Endothelial cell of umbilical vein (primary cell): ENCODE results near the gene DAPK2. TPM values are rescaled to one million over a fixed set of nuclear protein-coding genes. Genes with fewer than 3 reads are reported as not detected.

Experiments used
- BruUV-seq: library from RNA; stranded (reverse); fragments of 400-500 nt; replicated peaks from 2 replicates; lab custom pipeline; 2021; lab: Mats Ljungman, UMichigan
- CTCF ChIA-PET: fragments of 300-600, 350-600 bp; sonication (Branson Sonifier 250); formaldehyde crosslinking; loops from one replicate; lab custom pipeline; 2021; ENCODE audit warnings: antibody characterized with exemption, inconsistent platforms; lab: Charles Lee
- POLR2A ChIA-PET: fragments of 300-600, 350-600 bp; sonication (Branson Sonifier 250); formaldehyde crosslinking; loops from one replicate; lab custom pipeline; 2021; ENCODE audit warnings: antibody characterized with exemption, inconsistent platforms; lab: Charles Lee
- DNase-seq: peaks from one replicate; pipeline ENCODE4 v3.0.0-alpha.2; 2011; ENCODE audit warnings: low read depth, low spot score
- FAIRE-seq: peaks from 2 replicates; lab custom pipeline; 2011; peaks lifted over from hg19 to GRCh38; lab: Jason Lieb, UNC
- H2AFZ ChIP-seq: 2 replicates; pipeline ENCODE4 v1.6.0; 2012; ENCODE audit warnings: low read depth, low read length, control low read depth, inconsistent platforms
- H3K27ac ChIP-seq: 2 replicates; pipeline ENCODE4 v1.5.1; 2011; ENCODE audit warnings: low read depth, mild to moderate bottlenecking, control low read depth, low read length, moderate library complexity; ENCODE audit not compliant: insufficient read depth
- H3K27me3 ChIP-seq, 2 experiments: 2 replicates each; pipeline versions ENCODE4 v1.6.0 to v1.6.1; 2011; ENCODE audit warnings: low read length in 2 of 2, mixed read lengths in 1 of 2; ENCODE audit not compliant: control insufficient read depth in 2 of 2, insufficient read depth in 2 of 2
- H3K36me3 ChIP-seq, 2 experiments: 2 replicates in 1 of 2; 3 replicates in 1 of 2; pipeline ENCODE4 v1.5.1; 2011; ENCODE audit warnings: low read length in 2 of 2, mild to moderate bottlenecking in 1 of 2, moderate library complexity in 1 of 2; ENCODE audit not compliant: control insufficient read depth in 2 of 2, insufficient read depth in 2 of 2; ENCODE audit errors: extremely low read depth in 1 of 2
- H3K4me1 ChIP-seq: 3 replicates; pipeline ENCODE4 v1.5.1; 2011; ENCODE audit warnings: mild to moderate bottlenecking, low read length; ENCODE audit not compliant: control insufficient read depth, insufficient read depth; ENCODE audit errors: extremely low read depth
- H3K4me2 ChIP-seq: 2 replicates; pipeline ENCODE4 v1.6.1; 2011; ENCODE audit warnings: low read length, control low read depth, mixed read lengths; ENCODE audit not compliant: insufficient read depth
- H3K4me3 ChIP-seq, 3 experiments: fragments of 200-600 bp in 1 of 3; sonication (generic), shearing (Covaris generic) in 1 of 3; replicated peaks in 1 of 3; 2 replicates each; pipeline ENCODE4 v1.5.1; 2011 to 2016; ENCODE audit warnings: control low read depth in 3 of 3, low read length in 3 of 3, mild to moderate bottlenecking in 2 of 3, inconsistent platforms in 1 of 3, low read depth in 1 of 3, moderate library complexity in 1 of 3; ENCODE audit not compliant: insufficient read depth in 1 of 3
- H3K79me2 ChIP-seq: 2 replicates; pipeline ENCODE4 v1.6.0; 2012; ENCODE audit warnings: low read length, inconsistent platforms; ENCODE audit not compliant: control insufficient read depth, insufficient read depth
- H3K9ac ChIP-seq: replicated peaks from 2 replicates; pipeline ENCODE3; 2011; ENCODE audit warnings: low read length, control low read depth; ENCODE audit not compliant: insufficient read depth; ENCODE audit errors: extremely low read depth
- H3K9me1 ChIP-seq: replicated peaks from 3 replicates; pipeline ENCODE4 v1.6.0; 2011; ENCODE audit warnings: mild to moderate bottlenecking, low read length; ENCODE audit not compliant: control insufficient read depth, insufficient read depth; ENCODE audit errors: extremely low read depth
- H3K9me3 ChIP-seq: replicated peaks from 2 replicates; pipeline ENCODE4 v1.5.1; 2012; ENCODE audit warnings: low read length, inconsistent platforms; ENCODE audit not compliant: control insufficient read depth, insufficient read depth
- H4K20me1 ChIP-seq: replicated peaks from 2 replicates; pipeline ENCODE3; 2011; ENCODE audit warnings: mild to moderate bottlenecking, low read length; ENCODE audit not compliant: control insufficient read depth, insufficient read depth; ENCODE audit errors: extremely low read depth
- EZH2 ChIP-seq: IDR thresholded peaks from 2 replicates; pipeline ENCODE4 v1.6.1; 2012; ENCODE audit warnings: borderline replicate concordance, low read depth, mild to moderate bottlenecking, moderate library complexity, low read length, inconsistent platforms; ENCODE audit not compliant: severe bottlenecking
- FOS ChIP-seq: IDR thresholded peaks from 2 replicates; pipeline ENCODE4 v1.6.1; 2011; ENCODE audit warnings: mild to moderate bottlenecking, low read length, moderate library complexity, borderline replicate concordance; ENCODE audit not compliant: insufficient read depth
- GATA2 ChIP-seq: IDR thresholded peaks from 2 replicates; pipeline ENCODE4 v1.7.0; 2011; ENCODE audit warnings: low read depth, mild to moderate bottlenecking, moderate library complexity, mixed read lengths, low read length; ENCODE audit not compliant: insufficient read length, insufficient read depth
- JUN ChIP-seq: IDR thresholded peaks from 2 replicates; pipeline ENCODE4 v1.6.1; 2011; ENCODE audit warnings: borderline replicate concordance, low read depth; ENCODE audit not compliant: insufficient read length, insufficient read depth
- MYC ChIP-seq: IDR thresholded peaks from one replicate; pipeline ENCODE4 v1.6.1; 2011; ENCODE audit warnings: mild to moderate bottlenecking, low read depth, low read length
- POLR2A ChIP-seq: IDR thresholded peaks from 2 replicates; pipeline ENCODE4 v1.6.1; 2012; ENCODE audit warnings: low read depth, mild to moderate bottlenecking, control low read depth, low read length
- POLR2AphosphoS5 ChIP-seq: IDR thresholded peaks from 2 replicates; pipeline ENCODE4 v1.6.1; 2012; ENCODE audit warnings: low read depth, mild to moderate bottlenecking, control low read depth, low read length, moderate library complexity; ENCODE audit not compliant: insufficient read depth
- dilution Hi-C: fragments of 300-500 bp; cut with MboI; formaldehyde crosslinking; loops from one replicate; pipeline ENCODE4 v1.15.0; 2019; ENCODE audit warnings: low sequenced_read_pairs; ENCODE audit not compliant: extremely low pct_ligation_motif_present
- intact Hi-C: fragments of 100-400 bp; cut with micrococcal nuclease; formaldehyde crosslinking; loops from one replicate; pipeline ENCODE4 v1.10.0; 2022
- polyA plus RNA-seq, 4 experiments: library from polyadenylated mRNA; depleted of rRNA in 3 of 4; stranded (reverse) in 3 of 4; unstranded in 1 of 4; fragments of >200 nt; gene quantifications; 2 replicates each; pipeline versions ENCODE4 v1.2.1 to v1.2.3, GENCODE V29; 2011 to 2012; ENCODE audit warnings: missing spikeins in 1 of 4
- total RNA-seq: library from RNA; stranded (reverse); gene quantifications from 2 replicates; pipeline ENCODE4 v1.2.3, GENCODE V29; 2021
- TF ChIP-seq, protein P1 (sequence below), 2 donors: IDR thresholded peaks; 1 replicate in 1 of 2; 2 replicates in 1 of 2; pipeline ENCODE4 v1.5.1; 2011; ENCODE audit warnings: low read length in 2 of 2, mild to moderate bottlenecking in 2 of 2, moderate library complexity in 2 of 2, control low read depth in 1 of 2, inconsistent platforms in 1 of 2, low read depth in 1 of 2; ENCODE audit not compliant: insufficient read depth in 1 of 2; ENCODE audit errors: extremely low read depth in 1 of 2
- TF ChIP-seq, protein P2 (sequence below): IDR thresholded peaks from 2 replicates; pipeline ENCODE4 v1.6.1; 2011; ENCODE audit not compliant: insufficient read depth, insufficient read length

Gene DAPK2
- total and polyA plus RNA-seq, 2 donors (not counting 3 experiments of a cell fraction or from before 2014, with no cell fraction given) = 2.8 to 6.7 TPM

DNA sequence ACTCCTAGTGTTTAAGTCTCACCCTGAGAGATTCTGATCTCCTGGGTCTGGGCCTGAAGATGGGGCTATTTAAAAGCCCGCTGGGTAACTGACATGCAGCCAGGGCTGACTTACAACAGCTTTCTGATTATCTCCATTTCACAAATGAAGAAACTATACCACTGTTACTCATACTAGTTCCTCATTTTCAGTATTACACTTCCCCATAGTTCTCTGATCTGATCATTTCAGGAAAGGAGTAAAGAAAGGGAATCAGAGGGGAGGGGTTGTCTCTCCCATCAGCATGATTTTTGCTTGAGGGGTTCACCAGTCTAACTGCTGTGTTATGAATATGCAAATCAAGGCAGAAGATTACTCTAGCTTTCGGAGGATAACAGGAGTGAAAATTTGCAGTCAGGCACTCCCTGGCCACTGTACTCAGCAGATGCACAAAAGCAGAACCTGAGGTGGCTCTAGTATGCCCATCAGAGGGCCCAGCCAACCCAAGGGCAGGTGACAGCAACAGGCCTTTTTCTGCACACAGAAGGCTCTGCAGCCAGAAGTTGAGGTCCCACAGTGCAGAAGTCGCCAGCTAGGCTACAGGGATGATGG is 59.4 kb downstream of the DAPK2 start:
- BruUV-seq = no TSS peak
- H3K79me2 ChIP-seq = no peaks in the 10 kb centered on the region
- intact Hi-C loops (no loop called here), dilution Hi-C loops (no loop called here)
- no peak overlapping the region for H2AFZ ChIP-seq
- ChIA-PET POLR2A (no interaction called here), CTCF (interaction anchor here (1.0 to 2.5 kb wide), 3 partner anchors 41 to 235 kb away, joined by 3 to 16 read pairs (median 6); no protein-coding TSS in a partner anchor)
- no peaks in the 10 kb centered on the region for H3K36me3 ChIP-seq
- no peaks in the 10 kb centered on the region for H3K27me3 ChIP-seq
- H3K9me3 ChIP-seq = no peaks in the 10 kb centered on the region
- no peaks in the 10 kb centered on the region for H4K20me1 ChIP-seq
- H3K4me3 ChIP-seq = no peak overlapping the region
- H3K4me1 ChIP-seq = peaks cover 3% of the 10 kb centered on the region
- H3K9me1 ChIP-seq = no peaks in the 10 kb centered on the region
- no peak for TF ChIP-seq GATA2
- TF ChIP-seq, protein P1, sequence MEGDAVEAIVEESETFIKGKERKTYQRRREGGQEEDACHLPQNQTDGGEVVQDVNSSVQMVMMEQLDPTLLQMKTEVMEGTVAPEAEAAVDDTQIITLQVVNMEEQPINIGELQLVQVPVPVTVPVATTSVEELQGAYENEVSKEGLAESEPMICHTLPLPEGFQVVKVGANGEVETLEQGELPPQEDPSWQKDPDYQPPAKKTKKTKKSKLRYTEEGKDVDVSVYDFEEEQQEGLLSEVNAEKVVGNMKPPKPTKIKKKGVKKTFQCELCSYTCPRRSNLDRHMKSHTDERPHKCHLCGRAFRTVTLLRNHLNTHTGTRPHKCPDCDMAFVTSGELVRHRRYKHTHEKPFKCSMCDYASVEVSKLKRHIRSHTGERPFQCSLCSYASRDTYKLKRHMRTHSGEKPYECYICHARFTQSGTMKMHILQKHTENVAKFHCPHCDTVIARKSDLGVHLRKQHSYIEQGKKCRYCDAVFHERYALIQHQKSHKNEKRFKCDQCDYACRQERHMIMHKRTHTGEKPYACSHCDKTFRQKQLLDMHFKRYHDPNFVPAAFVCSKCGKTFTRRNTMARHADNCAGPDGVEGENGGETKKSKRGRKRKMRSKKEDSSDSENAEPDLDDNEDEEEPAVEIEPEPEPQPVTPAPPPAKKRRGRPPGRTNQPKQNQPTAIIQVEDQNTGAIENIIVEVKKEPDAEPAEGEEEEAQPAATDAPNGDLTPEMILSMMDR (IDR thresholded peaks at IDR 0.05; ENCODE audit: extremely low read depth in 1 of 2, insufficient read depth in 1 of 2, low read depth in 1 of 2, low read length in 2 of 2) = no peak
- no peak for TF ChIP-seq EZH2
- no peak for TF ChIP-seq JUN
- TF ChIP-seq POLR2A = no peak
- TF ChIP-seq, protein P2, sequence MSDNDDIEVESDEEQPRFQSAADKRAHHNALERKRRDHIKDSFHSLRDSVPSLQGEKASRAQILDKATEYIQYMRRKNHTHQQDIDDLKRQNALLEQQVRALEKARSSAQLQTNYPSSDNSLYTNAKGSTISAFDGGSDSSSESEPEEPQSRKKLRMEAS = no peak
- TF ChIP-seq FOS = no peak
- no peak for TF ChIP-seq MYC
- TF ChIP-seq POLR2AphosphoS5 = no peak
- no peak overlapping the region for H3K27ac ChIP-seq
- no peak overlapping the region for H3K4me2 ChIP-seq
- no peak for DNase-seq
- FAIRE-seq = no peak
- H3K9ac ChIP-seq = no peak overlapping the region
